OCI-LY1 (cell line): ENCODE measurements around the gene GAS2L3.

ENCODE experiments used
- H2AFZ ChIP-seq: fragments of 200-600 bp; sonication (generic), shearing (Covaris generic); 2 replicates; pipeline ENCODE4 v1.6.0; 2014; ENCODE audit warnings: antibody characterized with exemption, mild to moderate bottlenecking, low read length
- H3F3A ChIP-seq: fragments of 200-600 bp; sonication (generic), shearing (Covaris generic); 2 replicates; pipeline ENCODE4 v1.6.0; 2014; ENCODE audit warnings: mild to moderate bottlenecking, antibody characterized with exemption, low read length, moderate library complexity; ENCODE audit not compliant: insufficient read depth
- H3K27ac ChIP-seq: fragments of 200-600 bp; sonication (generic); 2 replicates; pipeline ENCODE4 v1.5.1; 2014; ENCODE audit warnings: low read length, mixed run types, mild to moderate bottlenecking, low read depth; ENCODE audit not compliant: poor library complexity, severe bottlenecking
- H3K27me3 ChIP-seq: fragments of 200-600 bp; sonication (generic); 2 replicates; pipeline ENCODE4 v1.6.0; 2014; ENCODE audit warnings: antibody characterized with exemption, mild to moderate bottlenecking, low read length, moderate library complexity; ENCODE audit not compliant: insufficient read depth
- H3K36me3 ChIP-seq: fragments of 200-600 bp; sonication (generic); 2 replicates; pipeline ENCODE4 v1.6.1; 2014; ENCODE audit warnings: mild to moderate bottlenecking, antibody characterized with exemption, low read length, moderate library complexity, mixed read lengths; ENCODE audit not compliant: insufficient read depth
- H3K4me1 ChIP-seq: fragments of 200-600 bp; sonication (generic); 2 replicates; pipeline ENCODE4 v1.5.1; 2014; ENCODE audit warnings: mild to moderate bottlenecking, low read length, moderate library complexity; ENCODE audit not compliant: insufficient read depth, severe bottlenecking
- H3K4me2 ChIP-seq: fragments of 200-600 bp; sonication (generic), shearing (Covaris generic); 2 replicates; pipeline ENCODE4 v1.6.1; 2014; ENCODE audit warnings: low read length
- H3K4me3 ChIP-seq: fragments of 200-600 bp; sonication (generic); 2 replicates; pipeline ENCODE4 v1.5.1; 2014; ENCODE audit warnings: low read length, low read depth, mild to moderate bottlenecking, mixed read lengths; ENCODE audit not compliant: poor library complexity, severe bottlenecking
- H3K79me2 ChIP-seq: fragments of 200-600 bp; shearing (Covaris generic); 2 replicates; pipeline ENCODE4 v1.6.1; 2016; ENCODE audit warnings: mixed run types, low read length, mixed read lengths; ENCODE audit not compliant: insufficient read depth
- H3K9ac ChIP-seq: fragments of 200-600 bp; sonication (generic), shearing (Covaris generic); 2 replicates; pipeline ENCODE4 v1.6.1; 2014; ENCODE audit warnings: mild to moderate bottlenecking, low read length, mixed read lengths
- H3K9me2 ChIP-seq: fragments of 200-600 bp; sonication (generic), shearing (Covaris generic); 2 replicates; pipeline ENCODE4 v1.6.1; 2014; ENCODE audit warnings: low read depth, mild to moderate bottlenecking, low read length, mixed read lengths
- H3K9me3 ChIP-seq: fragments of 200-600 bp; shearing (Covaris generic); 2 replicates; pipeline ENCODE4 v1.6.1; 2014; ENCODE audit warnings: low read length, mixed read lengths
- H4K20me1 ChIP-seq: fragments of 200-600 bp; sonication (generic), shearing (Covaris generic); 2 replicates; pipeline ENCODE4 v1.6.0; 2016; ENCODE audit warnings: mild to moderate bottlenecking, low read length; ENCODE audit not compliant: insufficient read depth
- CTCF ChIP-seq: fragments of 200-600 bp; sonication (generic), shearing (Covaris generic); IDR thresholded peaks from 2 replicates; pipeline ENCODE4 v1.5.1; 2017; ENCODE audit warnings: mild to moderate bottlenecking, antibody characterized with exemption, low read length, moderate library complexity, mixed read lengths
- EZH2 ChIP-seq: fragments of 200-600 bp; sonication (generic), shearing (Covaris generic); IDR thresholded peaks from 2 replicates; pipeline ENCODE4 v1.8.0; 2017; ENCODE audit warnings: borderline replicate concordance, mixed run types, mild to moderate bottlenecking, antibody characterized with exemption, low read length, moderate library complexity, mixed read lengths

GAS2L3 gene

GRCh38 chr12:100574187-100575074 lies 947 bp downstream of the GAS2L3 start:
- TF ChIP-seq EZH2: no peak
- TF ChIP-seq CTCF: no peak

GRCh38 chr12:100576331-100577036 lies 3.0 kb downstream of the GAS2L3 start:
- Histone ChIP-seq H3K27ac (no peak overlapping the region), H4K20me1 (no peaks in the 10 kb centered on the region), H3K9ac (no peak overlapping the region), H3K4me2 (no peak overlapping the region), H3K9me3 (no peaks in the 10 kb centered on the region), H2AFZ (no peak overlapping the region), H3K4me3 (no peak overlapping the region), H3K9me2 (no peaks in the 10 kb centered on the region), H3F3A (no peaks in the 10 kb centered on the region), H3K27me3 (no peaks in the 10 kb centered on the region), H3K36me3 (no peaks in the 10 kb centered on the region), H3K4me1 (peaks cover 9% of the 10 kb centered on the region), H3K79me2 (no peaks in the 10 kb centered on the region)
- no peak for TF ChIP-seq CTCF
- no peak for TF ChIP-seq EZH2

More at GRCh38 chr12:100574187-100575074, 947 bp downstream of the GAS2L3 start:
- Histone ChIP-seq H3K79me2 (no peaks in the 10 kb centered on the region), H3K9me2 (no peaks in the 10 kb centered on the region), H3K27ac (no peak overlapping the region), H3K4me1 (peaks cover 9% of the 10 kb centered on the region), H2AFZ (no peak overlapping the region), H3K36me3 (no peaks in the 10 kb centered on the region), H3K9me3 (no peaks in the 10 kb centered on the region), H3K9ac (no peak overlapping the region; the same call in 1 of the 2 replicates), H3F3A (no peaks in the 10 kb centered on the region), H3K4me2 (peak overlapping the region; percentile 89), H3K4me3 (peak overlapping the region; percentile 75), H3K27me3 (no peaks in the 10 kb centered on the region), H4K20me1 (no peaks in the 10 kb centered on the region)

- Histone ChIP-seq H3F3A (no peaks in the 10 kb centered on the region), H3K27ac (no peak overlapping the region), H2AFZ (no peak overlapping the region), H3K27me3 (no peaks in the 10 kb centered on the region), H3K4me3 (no peak overlapping the region), H3K9me3 (no peaks in the 10 kb centered on the region), H3K4me2 (no peak overlapping the region), H3K36me3 (no peaks in the 10 kb centered on the region; the same call in 1 of the 2 replicates), H4K20me1 (no peaks in the 10 kb centered on the region), H3K4me1 (peaks cover 6% of the 10 kb centered on the region), H3K9ac (no peak overlapping the region), H3K79me2 (no peaks in the 10 kb centered on the region), H3K9me2 (no peaks in the 10 kb centered on the region)
- TF ChIP-seq CTCF: no peak
- TF ChIP-seq EZH2: no peak
Observed at GRCh38 chr12:100578923-100579322, 5.4 kb downstream of the GAS2L3 start.
